Activated CD4-positive, alpha-beta T cell treated with anti-CD3 and anti-CD28 coated beads, Interleukin-2, Interleukin-4, amounts not matched to agents 100 ng/mL and 50 ng/mL, durations not matched to agents 16 hours and 8 hours (primary cell): ENCODE data around the gene STRADA.

Experiments
- DNase-seq: peaks from one replicate; pipeline ENCODE4 v3.0.0-alpha.2; 2020; ENCODE audit warnings: low spot score

The STRADA gene

GRCh38 chr17:63741408-63742173, at the start of gene STRADA:
Gene STRADA (minus strand): TSS chr17:63741799. CDS start chr17:63728369, 13,430 bp downstream.
- DNase-seq: peak; percentile 99

- DNase-seq: no peak
Measured at GRCh38 chr17:63790057-63790456, 48.5 kb upstream of the STRADA start.

GRCh38 chr17:63786971-63787711, 45.5 kb upstream of the STRADA start:
- DNase-seq: no peak

GRCh38 chr17:63786117-63786516, 44.5 kb upstream of the STRADA start:
- DNase-seq: no peak

- DNase-seq: no peak
Measured at GRCh38 chr17:63785556-63785955, 44.0 kb upstream of the STRADA start.

GRCh38 chr17:63783522-63783921, 41.9 kb upstream of the STRADA start:
- no peak for DNase-seq

GRCh38 chr17:63780928-63781327, 39.3 kb upstream of the STRADA start:
- no peak for DNase-seq

GRCh38 chr17:63780507-63780906, 38.9 kb upstream of the STRADA start:
- no peak for DNase-seq

GRCh38 chr17:63775420-63775819, 33.8 kb upstream of the STRADA start:
- DNase-seq: no peak

GRCh38 chr17:63774969-63775265, 33.3 kb upstream of the STRADA start:
- DNase-seq: no peak

- peak; percentile 19 for DNase-seq
Measured at GRCh38 chr17:63774141-63774968, 32.8 kb upstream of the STRADA start, which contains the start of gene DDX42. Gene DDX42 (plus strand): TSS chr17:63774170. CDS start chr17:63787050, 12,880 bp downstream.

GRCh38 chr17:63773272-63774140, 31.9 kb upstream of the STRADA start, which contains the start of gene CCDC47:
Gene CCDC47 (minus strand): TSS chr17:63773597. CDS start chr17:63766175, 7,422 bp downstream.
- peak; percentile 99 for DNase-seq

GRCh38 chr17:63772801-63773271, 31.2 kb upstream of the STRADA start:
- no peak for DNase-seq

GRCh38 chr17:63768433-63768832, 26.8 kb upstream of the STRADA start:
- no peak for DNase-seq

GRCh38 chr17:63766754-63767153, 25.2 kb upstream of the STRADA start:
- no peak for DNase-seq

GRCh38 chr17:63764716-63765115, 23.1 kb upstream of the STRADA start:
- DNase-seq: no peak

- no peak for DNase-seq
Measured at GRCh38 chr17:63762161-63763078, 20.8 kb upstream of the STRADA start.

GRCh38 chr17:63760771-63761539, 19.4 kb upstream of the STRADA start:
- DNase-seq: no peak

GRCh38 chr17:63758428-63758827, 16.8 kb upstream of the STRADA start:
- no peak for DNase-seq
